Parathyroid adenoma (tissue), 2 donors: Measurements from ENCODE around the gene ROBO3.

Experiments used
- H2AFZ ChIP-seq: fragments of 300-600 bp; sonication (generic); one replicate; pipeline ENCODE4 v1.7.0; 2017; ENCODE audit warnings: antibody characterized with exemption, mild to moderate bottlenecking
- H3K27ac ChIP-seq: fragments of 300-600 bp; sonication (generic); one replicate; pipeline ENCODE4 v1.7.0; 2017
- H3K27me3 ChIP-seq: fragments of 300-600 bp; sonication (generic); one replicate; pipeline ENCODE4 v1.7.0; 2017; ENCODE audit warnings: low read length; ENCODE audit not compliant: control insufficient read depth, insufficient read depth
- H3K36me3 ChIP-seq: fragments of 300-600 bp; sonication (generic); one replicate; pipeline ENCODE4 v1.7.0; 2017; ENCODE audit warnings: low read length; ENCODE audit not compliant: control insufficient read depth, insufficient read depth
- H3K4me1 ChIP-seq: fragments of 300-600 bp; sonication (generic); one replicate; pipeline ENCODE4 v1.7.0; 2017; ENCODE audit warnings: control low read depth
- H3K4me2 ChIP-seq: fragments of 300-600 bp; sonication (generic); one replicate; pipeline ENCODE4 v1.7.0; 2017; ENCODE audit warnings: low read length
- H3K4me3 ChIP-seq: fragments of 300-600 bp; sonication (generic); one replicate; pipeline ENCODE4 v1.7.0; 2017; ENCODE audit warnings: low read depth, low read length
- H3K79me2 ChIP-seq: fragments of 300-600 bp; sonication (generic); one replicate; pipeline ENCODE4 v1.7.0; 2017; ENCODE audit warnings: control low read depth
- H3K9ac ChIP-seq: fragments of 300-600 bp; sonication (generic); one replicate; pipeline ENCODE4 v1.7.0; 2017; ENCODE audit warnings: mild to moderate bottlenecking
- H3K9me3 ChIP-seq: fragments of 300-600 bp; sonication (generic); one replicate; pipeline ENCODE4 v1.7.0; 2017; ENCODE audit warnings: low read length; ENCODE audit not compliant: control insufficient read depth
- CTCF ChIP-seq: fragments of 300-600 bp; sonication (generic); IDR thresholded peaks from one replicate; pipeline ENCODE4 v1.7.0; 2017; ENCODE audit warnings: antibody characterized with exemption, mild to moderate bottlenecking
- donor health status: primary hyperparathyroidism.

The ROBO3 gene

GRCh38 chr11:124878759-124879492 is 13.7 kb downstream of the ROBO3 start:
- no peak for TF ChIP-seq CTCF
- Histone ChIP-seq H3K36me3 (no peaks in the 10 kb centered on the region), H3K9ac (no peak overlapping the region), H2AFZ (no peak overlapping the region), H3K4me1 (no peaks in the 10 kb centered on the region), H3K79me2 (no peaks in the 10 kb centered on the region), H3K4me3 (no peak overlapping the region), H3K9me3 (no peaks in the 10 kb centered on the region), H3K4me2 (no peak overlapping the region), H3K27ac (no peak overlapping the region), H3K27me3 (no peaks in the 10 kb centered on the region)

GRCh38 chr11:124879493-124880289 is 14.5 kb downstream of the ROBO3 start:
- TF ChIP-seq CTCF, result no peak

GRCh38 chr11:124880290-124880611 is 15.0 kb downstream of the ROBO3 start:
- no peak for TF ChIP-seq CTCF
- Histone ChIP-seq H3K4me1 (no peaks in the 10 kb centered on the region), H3K79me2 (no peaks in the 10 kb centered on the region), H3K9ac (no peak overlapping the region), H3K9me3 (no peaks in the 10 kb centered on the region), H3K27me3 (no peaks in the 10 kb centered on the region), H3K4me3 (no peak overlapping the region), H2AFZ (no peak overlapping the region), H3K27ac (no peak overlapping the region), H3K36me3 (no peaks in the 10 kb centered on the region), H3K4me2 (no peak overlapping the region)

More at GRCh38 chr11:124879493-124880289, 14.5 kb downstream of the ROBO3 start:
- H3K9ac ChIP-seq, result no peak overlapping the region
- no peaks in the 10 kb centered on the region for H3K4me1 ChIP-seq
- H2AFZ ChIP-seq, result no peak overlapping the region
- no peaks in the 10 kb centered on the region for H3K27me3 ChIP-seq
- no peaks in the 10 kb centered on the region for H3K36me3 ChIP-seq
- H3K4me2 ChIP-seq, result no peak overlapping the region
- H3K27ac ChIP-seq, result no peak overlapping the region
- no peaks in the 10 kb centered on the region for H3K79me2 ChIP-seq
- no peak overlapping the region for H3K4me3 ChIP-seq
- H3K9me3 ChIP-seq, result no peaks in the 10 kb centered on the region

GRCh38 chr11:124880958-124881357 is 15.7 kb downstream of the ROBO3 start:
- Histone ChIP-seq H3K4me1 (no peaks in the 10 kb centered on the region), H3K36me3 (no peaks in the 10 kb centered on the region), H3K9me3 (no peaks in the 10 kb centered on the region), H3K27ac (no peak overlapping the region), H3K79me2 (no peaks in the 10 kb centered on the region), H2AFZ (no peak overlapping the region), H3K9ac (no peak overlapping the region), H3K4me2 (no peak overlapping the region), H3K27me3 (no peaks in the 10 kb centered on the region), H3K4me3 (no peak overlapping the region)
- no peak for TF ChIP-seq CTCF
